MM.1S (cell line): ENCODE data around the gene CCND1.
"Not testable (repeated sequence)": the region's sequence is repeated elsewhere in the genome, so short reads cannot be mapped to it uniquely, and the experiment has no call there.

Experiments used
- DNase-seq: peaks from one replicate; pipeline ENCODE4 v3.0.0-alpha.2; 2015
- H2AFZ ChIP-seq: fragments of 300-600 bp; sonication (generic); 2 replicates; pipeline ENCODE4 v1.6.0; 2016; ENCODE audit warnings: antibody characterized with exemption, low read length
- H3F3A ChIP-seq: fragments of 300-600 bp; sonication (generic); 2 replicates; pipeline ENCODE4 v1.6.1; 2016; ENCODE audit warnings: mild to moderate bottlenecking, antibody characterized with exemption, low read length, moderate library complexity, mixed read lengths; ENCODE audit not compliant: insufficient read depth
- H3K27ac ChIP-seq: fragments of 300-600 bp; sonication (generic); 2 replicates; pipeline ENCODE4 v1.5.1; 2016; ENCODE audit warnings: mild to moderate bottlenecking, low read length
- H3K27me3 ChIP-seq: fragments of 300-600 bp; sonication (generic); replicated peaks from 2 replicates; pipeline ENCODE4 v1.6.0; 2016; ENCODE audit warnings: low read length; ENCODE audit not compliant: insufficient read depth
- H3K36me3 ChIP-seq: fragments of 300-600 bp; sonication (generic); replicated peaks from 2 replicates; pipeline ENCODE4 v1.6.1; 2016; ENCODE audit warnings: mild to moderate bottlenecking, low read length, mixed read lengths; ENCODE audit not compliant: insufficient read depth
- H3K4me1 ChIP-seq: fragments of 300-600 bp; sonication (generic); 2 replicates; pipeline ENCODE4 v1.6.1; 2016; ENCODE audit warnings: low read length, mixed read lengths
- H3K4me2 ChIP-seq: fragments of 300-600 bp; sonication (generic); 2 replicates; pipeline ENCODE4 v1.6.0; 2016; ENCODE audit warnings: low read depth, low read length
- H3K4me3 ChIP-seq: fragments of 300-600 bp; sonication (generic); 2 replicates; pipeline ENCODE4 v1.5.1; 2016; ENCODE audit warnings: low read length, mixed read lengths
- H3K79me2 ChIP-seq: fragments of 300-600 bp; sonication (generic); 2 replicates; pipeline ENCODE4 v1.6.1; 2016; ENCODE audit warnings: mixed run types, low read length, mixed read lengths
- H3K9ac ChIP-seq: fragments of 300-600 bp; sonication (generic); 2 replicates; pipeline ENCODE4 v1.6.1; 2016; ENCODE audit warnings: low read length, mixed read lengths
- H3K9me2 ChIP-seq: fragments of 300-600 bp; sonication (generic); replicated peaks from 2 replicates; pipeline ENCODE4 v1.6.1; 2016; ENCODE audit warnings: mild to moderate bottlenecking, low read length, mixed read lengths; ENCODE audit not compliant: insufficient read depth
- H3K9me3 ChIP-seq: fragments of 300-600 bp; sonication (generic); replicated peaks from 2 replicates; pipeline ENCODE4 v1.6.1; 2016; ENCODE audit warnings: mild to moderate bottlenecking, low read length, mixed read lengths; ENCODE audit not compliant: insufficient read depth
- H4K20me1 ChIP-seq: fragments of 300-600 bp; sonication (generic); 2 replicates; pipeline ENCODE4 v1.6.1; 2016; ENCODE audit warnings: mild to moderate bottlenecking, low read length, moderate library complexity, mixed read lengths; ENCODE audit not compliant: insufficient read depth
- CTCF ChIP-seq: fragments of 300-600 bp; sonication (generic); IDR thresholded peaks from 2 replicates; pipeline ENCODE4 v1.5.1; 2016; ENCODE audit warnings: antibody characterized with exemption, low read length, mixed read lengths
- EZH2 ChIP-seq: fragments of 300-600 bp; sonication (generic); optimal IDR thresholded peaks from 2 replicates; pipeline ENCODE3; 2017; ENCODE audit warnings: low read depth, mild to moderate bottlenecking, antibody characterized with exemption, low read length, mixed read lengths
- EZH2phosphoT487 ChIP-seq: fragments of 300-600 bp; sonication (generic); IDR thresholded peaks from 2 replicates; pipeline ENCODE4 v1.6.1; 2018; ENCODE audit warnings: antibody characterized with exemption, low read length

The CCND1 gene

GRCh38 chr11:69686856-69687255, 45.9 kb downstream of the CCND1 start:
- DNase-seq, result no peak
- H3K4me1 ChIP-seq, result 0 out of 2 replicates have a peak, but pooled peaks cover 4% of the 10 kb centered on the region
- H3K4me3 ChIP-seq, result no peak overlapping the region
- H2AFZ ChIP-seq, result no peak overlapping the region
- H3F3A ChIP-seq, result no peaks in the 10 kb centered on the region
- H3K36me3 ChIP-seq, result no peaks in the 10 kb centered on the region
- H3K9me2 ChIP-seq, result no peaks in the 10 kb centered on the region
- peaks cover 27% of the 10 kb centered on the region for H3K27me3 ChIP-seq
- H3K9ac ChIP-seq, result no peak overlapping the region
- TF ChIP-seq EZH2, result no peak
- TF ChIP-seq EZH2phosphoT487, result no peak
- no peak for TF ChIP-seq CTCF
- H3K4me2 ChIP-seq, result no peak overlapping the region
- no peaks in the 10 kb centered on the region for H4K20me1 ChIP-seq
- H3K27ac ChIP-seq, result no peak overlapping the region
- no peaks in the 10 kb centered on the region for H3K9me3 ChIP-seq
- H3K79me2 ChIP-seq, result no peaks in the 10 kb centered on the region

GRCh38 chr11:69687969-69688771, 47.2 kb downstream of the CCND1 start:
- not testable (repeated sequence) for H3K36me3 ChIP-seq, H3K27ac ChIP-seq, H4K20me1 ChIP-seq, H3K9me3 ChIP-seq, DNase-seq, H3F3A ChIP-seq, H3K4me3 ChIP-seq, H3K9ac ChIP-seq, H3K9me2 ChIP-seq, H3K4me1 ChIP-seq, H2AFZ ChIP-seq, H3K4me2 ChIP-seq, H3K79me2 ChIP-seq
- peaks cover 38% of the 10 kb centered on the region for H3K27me3 ChIP-seq

- no peak for DNase-seq
Measured at GRCh38 chr11:69689484-69690319, 48.7 kb downstream of the CCND1 start.

More at GRCh38 chr11:69689484-69690319, 48.7 kb downstream of the CCND1 start:
- Histone ChIP-seq H4K20me1 (no peaks in the 10 kb centered on the region), H3K9ac (no peak overlapping the region), H3K9me3 (no peaks in the 10 kb centered on the region), H3K4me2 (no peak overlapping the region), H3K4me1 (0 out of 2 replicates have a peak, but pooled peaks cover 4% of the 10 kb centered on the region), H3K79me2 (no peaks in the 10 kb centered on the region), H3K27ac (no peak overlapping the region), H3K36me3 (no peaks in the 10 kb centered on the region), H3F3A (no peaks in the 10 kb centered on the region), H3K4me3 (no peak overlapping the region), H2AFZ (no peak overlapping the region), H3K9me2 (no peaks in the 10 kb centered on the region), H3K27me3 (peaks cover 48% of the 10 kb centered on the region)
- TF ChIP-seq CTCF, result no peak
